NCI-H1048 (cell line): ENCODE measurements around the gene LKAAEAR1.

Experiments
- DNase-seq: peaks from one replicate; lab custom pipeline; 2025; lab: John Stamatoyannopoulos, UW

The LKAAEAR1 gene

DNA sequence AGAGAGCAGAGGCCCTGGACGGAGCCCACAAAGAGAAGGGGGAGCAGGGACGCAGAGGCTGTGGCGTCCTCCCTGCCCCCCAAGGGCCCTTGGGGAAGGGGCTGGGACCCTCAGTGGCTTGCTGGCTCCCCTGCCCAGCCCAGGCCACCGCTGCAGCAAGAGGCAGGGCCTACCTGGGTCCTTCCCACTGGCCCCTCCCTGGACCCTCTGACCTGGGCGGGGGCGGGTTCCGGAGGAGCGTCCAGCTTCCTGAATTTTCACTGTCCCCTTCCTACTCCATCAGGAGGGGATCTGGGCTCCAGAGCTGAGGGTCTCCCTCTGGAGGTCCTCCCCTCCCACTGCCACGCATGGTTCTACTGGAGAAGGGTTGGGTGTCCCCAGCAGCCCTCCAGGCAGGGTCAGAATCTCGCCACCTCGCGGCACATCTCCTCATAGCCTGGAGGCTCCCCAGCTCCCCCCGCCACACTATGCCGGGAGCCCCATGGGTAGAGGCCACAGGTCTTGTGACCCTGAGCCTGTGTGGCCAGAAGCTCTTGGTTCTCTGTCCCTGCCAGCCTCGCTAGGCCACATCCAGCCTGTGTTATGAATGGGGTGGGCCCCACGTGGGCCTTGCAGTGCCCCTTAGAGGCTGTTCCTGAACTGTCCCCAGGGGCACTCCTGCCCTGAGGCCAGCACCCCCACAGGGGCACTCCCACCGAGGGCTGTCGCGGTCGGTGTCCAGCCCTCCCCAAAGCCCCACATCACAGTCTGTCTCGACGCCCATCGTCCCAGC, 33.8 kb downstream of the LKAAEAR1 start:
- DNase-seq = no peak

DNA sequence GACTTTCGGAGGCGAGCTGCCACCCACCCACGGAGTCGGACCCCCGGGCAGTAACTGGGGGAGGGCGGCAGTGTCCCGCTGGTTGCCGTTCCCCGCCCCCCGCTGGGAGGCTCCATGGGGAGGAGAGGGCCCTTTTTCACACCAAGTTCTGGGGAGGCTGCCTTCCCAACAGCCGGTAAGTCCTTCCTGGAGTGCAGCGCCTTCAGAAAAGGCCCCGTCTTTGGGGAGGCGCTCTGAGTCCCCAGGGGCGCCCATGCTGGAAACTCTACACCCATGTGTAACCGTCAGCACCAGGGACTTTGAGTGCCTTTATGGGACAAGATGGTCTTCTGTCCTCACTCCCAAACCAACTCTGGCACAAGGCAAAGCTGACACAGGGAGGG, 34.3 kb downstream of the LKAAEAR1 start:
- DNase-seq = no peak

DNA sequence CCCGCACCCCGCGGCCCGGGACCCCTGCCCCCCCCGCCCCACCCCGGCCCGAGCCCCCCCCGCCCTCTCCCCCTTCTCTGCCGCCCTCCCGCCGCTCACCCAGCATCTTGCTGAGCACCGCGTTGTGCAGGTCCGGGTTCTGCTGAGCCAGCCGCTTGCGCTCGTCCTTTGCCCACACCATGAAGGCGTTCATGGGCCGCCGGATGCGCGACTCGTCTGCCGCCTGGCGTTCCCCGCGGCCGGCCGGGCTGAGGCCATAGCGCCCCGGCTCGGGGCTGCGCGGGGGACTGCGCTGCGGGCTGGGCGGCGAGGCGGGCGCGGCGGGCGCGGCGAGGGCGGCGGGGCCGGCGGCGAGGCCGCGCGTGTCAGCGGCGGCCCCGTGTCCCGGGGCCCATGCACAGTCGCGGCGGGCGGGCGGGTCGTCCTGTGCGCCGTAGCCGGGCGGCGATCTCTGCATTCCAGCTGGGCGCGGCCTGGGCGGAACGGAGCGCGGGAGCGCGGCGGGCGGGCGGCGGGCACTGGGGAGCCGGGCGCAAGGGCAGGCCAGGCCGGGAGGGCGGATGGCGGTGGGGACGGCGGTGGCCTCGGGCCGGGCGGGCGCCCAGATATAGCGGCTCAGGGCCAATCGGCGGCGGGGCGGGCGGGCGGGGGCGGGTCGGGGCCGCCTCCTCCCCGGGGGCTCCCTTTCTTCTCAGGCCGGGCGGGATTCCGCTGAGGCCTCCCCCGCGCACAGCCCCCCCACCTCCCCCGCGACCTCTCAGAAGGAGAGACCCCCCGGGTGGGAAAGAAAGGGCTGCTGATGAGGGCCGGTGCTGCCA, 34.9 kb downstream of the LKAAEAR1 start, which contains the start of gene SOX18:
Gene SOX18, minus strand, starts transcription at position 580 of the 818 bp plus-strand sequence. Its CDS starts 123 bp downstream, at position 457.
- DNase-seq = no peak

DNA sequence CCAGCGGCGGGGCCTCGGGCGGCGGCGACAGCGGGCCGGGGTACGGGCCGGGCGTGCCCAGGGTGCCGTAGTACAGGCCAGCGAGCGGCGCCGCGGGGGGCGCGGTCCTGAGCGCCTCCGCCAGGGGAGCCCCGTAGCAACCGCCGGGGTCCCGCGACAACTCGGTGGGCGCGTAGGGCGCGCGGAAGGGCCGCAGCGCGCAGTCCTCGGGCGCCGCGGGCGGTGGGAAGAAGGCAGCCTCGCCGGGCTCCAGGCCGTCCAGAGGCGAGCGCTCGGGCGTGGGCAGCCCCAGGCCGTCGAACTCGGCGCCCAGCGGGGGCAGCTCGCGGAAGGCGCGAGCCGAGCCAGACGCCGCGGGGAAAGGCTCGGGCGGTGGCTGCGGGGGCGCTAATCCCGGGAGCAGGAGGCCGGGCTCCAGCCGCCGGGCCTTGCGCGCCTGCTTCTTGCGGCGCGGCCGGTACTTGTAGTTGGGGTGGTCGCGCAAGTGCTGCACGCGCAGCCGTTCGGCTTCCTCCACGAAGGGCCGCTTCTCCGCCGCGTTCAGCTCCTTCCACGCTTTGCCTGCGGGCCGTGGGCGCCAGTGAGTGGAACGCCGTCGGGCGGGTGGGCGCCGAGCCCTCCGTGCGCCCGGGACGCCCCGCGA, 35.7 kb downstream of the LKAAEAR1 start:
- DNase-seq = no peak

DNA sequence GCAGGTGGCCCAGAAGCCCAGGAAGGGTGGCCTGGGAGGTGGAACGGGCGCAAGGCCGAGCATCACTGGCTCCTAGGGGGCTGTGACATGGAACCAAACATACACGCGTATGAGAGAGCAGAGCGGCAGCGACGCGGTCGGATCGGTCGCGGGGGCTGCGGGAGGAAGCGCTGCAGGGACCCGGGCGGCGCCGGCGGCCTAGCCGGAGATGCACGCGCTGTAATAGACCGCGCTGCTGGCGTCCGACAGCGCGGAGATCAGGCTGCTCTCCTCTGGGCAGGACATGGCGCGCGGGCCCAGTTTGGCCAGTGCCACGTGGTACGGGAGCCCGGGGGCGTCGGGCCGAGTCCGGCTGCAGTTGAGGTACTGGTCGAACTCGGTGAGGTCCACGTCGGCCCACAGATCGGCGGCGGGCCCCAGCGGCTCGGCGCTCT, 36.2 kb downstream of the LKAAEAR1 start:
- no peak for DNase-seq

DNA sequence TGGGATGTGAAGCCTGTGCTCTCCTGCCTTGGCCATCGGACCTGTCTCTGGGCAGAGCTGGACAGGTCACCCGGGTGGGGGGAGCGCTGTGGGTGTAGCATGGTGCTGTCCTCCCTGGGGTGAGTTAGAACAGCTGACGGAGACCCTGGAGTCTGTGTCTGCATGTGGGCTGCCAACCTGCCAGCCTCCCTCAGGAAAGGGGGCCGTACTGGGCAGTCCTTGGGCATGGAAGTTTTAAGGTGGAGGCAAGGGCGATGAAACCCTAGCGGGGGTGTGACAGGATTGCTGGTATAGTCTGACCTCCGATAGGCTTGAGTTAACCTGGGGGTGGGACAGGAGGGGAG, 37.2 kb downstream of the LKAAEAR1 start:
- no peak for DNase-seq

DNA sequence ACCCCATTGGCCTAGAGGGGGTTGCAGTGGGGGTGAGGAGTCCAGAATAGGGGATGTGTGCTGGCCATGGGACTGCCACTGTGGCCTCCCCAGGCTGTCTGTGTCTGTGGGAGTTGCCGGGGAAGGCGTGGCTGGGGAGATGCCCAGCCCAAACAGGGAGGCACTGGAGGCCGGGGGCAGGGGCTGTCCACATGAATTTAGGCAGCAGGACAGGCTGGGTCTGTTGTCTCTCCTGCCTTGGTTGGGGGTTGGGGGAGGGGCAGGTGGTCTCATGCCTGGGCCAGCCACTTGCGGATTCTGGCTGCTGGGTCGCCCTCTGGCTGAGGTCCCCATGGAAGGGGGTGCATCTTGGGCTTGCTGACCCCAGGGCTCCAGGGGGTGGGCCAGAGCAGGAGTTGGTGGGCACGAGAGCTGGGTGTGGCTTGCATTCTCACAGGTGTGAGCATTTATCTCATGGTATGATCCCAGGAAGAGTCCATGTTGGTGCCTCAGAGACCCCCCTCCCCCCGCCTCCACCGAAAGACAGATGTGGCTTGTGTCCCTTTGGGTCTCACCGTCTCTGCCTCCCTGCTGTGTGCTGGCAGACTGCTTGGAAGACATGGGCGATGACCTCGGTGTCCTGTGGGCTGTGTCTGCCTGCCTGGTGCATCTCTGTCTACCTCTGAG, 38.7 kb downstream of the LKAAEAR1 start:
- no peak for DNase-seq

DNA sequence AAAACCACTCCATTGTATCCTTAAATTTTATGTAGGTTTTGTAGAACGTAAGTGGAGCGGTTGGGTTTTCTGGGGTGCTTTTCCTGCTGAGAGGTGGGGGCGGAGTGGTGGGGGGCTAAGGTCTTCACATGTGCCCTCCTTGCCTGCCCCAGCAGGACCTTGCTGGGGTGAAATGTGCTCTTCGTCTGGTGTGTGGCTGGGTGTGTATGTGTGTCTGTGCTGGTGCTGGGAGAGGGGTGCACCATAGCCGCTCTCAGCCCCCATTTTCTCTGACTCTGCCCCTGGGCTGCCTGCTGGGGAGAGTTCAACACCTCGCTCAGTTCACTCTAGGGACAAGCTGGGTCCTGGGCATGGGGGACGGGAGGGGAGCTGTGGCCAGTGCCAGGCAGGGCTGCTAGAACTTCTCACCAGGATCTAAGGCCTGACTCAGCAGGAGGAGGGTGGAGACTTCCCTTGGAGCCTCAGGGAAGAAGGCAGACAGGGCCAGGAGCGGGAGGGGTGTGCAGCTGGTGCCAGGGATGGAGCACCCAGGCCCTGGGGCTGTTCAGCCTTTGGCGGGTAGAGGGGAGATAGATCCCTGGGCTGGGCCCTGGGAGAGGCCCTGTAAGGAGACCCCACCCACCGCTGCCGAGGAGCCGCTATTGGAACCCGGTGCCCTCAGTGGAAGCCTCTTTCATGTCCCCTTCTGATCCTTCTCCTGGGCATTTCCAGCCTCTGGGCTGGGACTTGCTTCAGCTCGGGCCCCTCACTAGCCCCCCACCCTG, 39.5 kb downstream of the LKAAEAR1 start:
- DNase-seq = no peak

DNA sequence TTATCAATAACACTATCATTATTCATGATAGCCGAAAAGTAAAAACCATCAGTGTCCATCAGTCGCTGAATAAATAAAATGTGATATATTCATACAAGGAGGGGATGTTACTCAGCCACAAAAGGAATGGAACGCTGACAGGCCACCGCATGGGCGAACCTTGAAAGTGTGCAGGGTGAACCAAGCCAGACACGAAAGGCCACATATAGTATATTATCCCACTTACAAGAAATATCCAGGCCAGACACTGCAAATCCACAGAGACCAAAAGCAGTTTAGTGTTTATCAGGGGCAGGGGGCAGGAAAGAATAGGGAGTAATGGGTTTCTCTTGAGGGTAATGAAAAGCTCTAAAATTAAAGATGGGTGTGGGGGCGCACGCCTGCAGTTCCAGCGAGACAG, 40.4 kb downstream of the LKAAEAR1 start:
- no peak for DNase-seq

DNA sequence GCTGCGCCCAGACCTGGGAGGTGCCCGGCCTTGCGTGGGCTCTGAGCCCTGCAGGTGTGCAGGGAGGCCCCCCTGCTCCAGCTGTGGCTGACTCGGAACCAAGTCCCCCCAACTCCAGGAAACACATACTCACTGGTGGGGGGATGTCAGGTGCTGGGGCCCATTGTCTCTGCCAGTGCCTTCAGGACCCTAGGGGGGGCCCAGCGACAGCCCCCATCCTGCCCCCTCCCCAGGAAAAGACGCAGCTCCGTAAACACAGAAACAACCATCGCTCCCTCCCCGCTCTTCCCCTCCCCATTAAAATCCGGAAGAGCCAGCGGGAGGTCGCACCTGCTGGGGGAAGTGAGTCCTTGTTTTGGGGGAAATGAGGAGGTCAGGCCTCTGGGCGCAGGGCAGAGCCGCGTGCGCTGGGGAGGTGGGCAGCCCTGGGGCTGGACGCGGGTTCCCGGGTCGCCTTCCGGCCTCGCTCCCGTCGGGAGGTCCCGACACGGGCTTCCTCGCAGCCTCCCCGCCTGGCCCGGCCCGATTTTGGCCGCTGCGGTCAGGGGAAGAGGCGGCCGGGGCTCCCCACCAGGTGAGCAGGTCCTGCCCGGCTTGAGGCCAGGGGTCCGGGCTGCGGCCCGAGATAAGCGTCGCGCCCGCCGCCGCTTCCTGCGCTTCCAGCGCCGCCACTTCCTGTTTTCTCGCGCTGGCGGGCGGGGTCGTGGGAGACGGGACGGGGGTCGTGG, 42.0 kb downstream of the LKAAEAR1 start:
- DNase-seq = no peak

DNA sequence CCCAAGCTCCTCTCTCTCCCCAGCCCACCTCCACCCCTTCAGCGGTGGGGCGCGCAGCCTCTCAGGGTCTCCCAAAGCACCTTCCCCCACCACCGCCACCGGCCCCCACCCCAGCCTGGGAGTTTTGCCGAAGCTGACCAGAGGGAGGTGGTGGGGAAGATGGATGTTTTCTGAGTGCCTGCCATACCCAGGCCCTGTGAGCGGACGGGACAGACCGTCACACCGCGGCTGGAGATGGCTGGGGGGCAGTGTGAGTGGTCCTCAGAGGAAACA, 42.5 kb downstream of the LKAAEAR1 start:
- no peak for DNase-seq

DNA sequence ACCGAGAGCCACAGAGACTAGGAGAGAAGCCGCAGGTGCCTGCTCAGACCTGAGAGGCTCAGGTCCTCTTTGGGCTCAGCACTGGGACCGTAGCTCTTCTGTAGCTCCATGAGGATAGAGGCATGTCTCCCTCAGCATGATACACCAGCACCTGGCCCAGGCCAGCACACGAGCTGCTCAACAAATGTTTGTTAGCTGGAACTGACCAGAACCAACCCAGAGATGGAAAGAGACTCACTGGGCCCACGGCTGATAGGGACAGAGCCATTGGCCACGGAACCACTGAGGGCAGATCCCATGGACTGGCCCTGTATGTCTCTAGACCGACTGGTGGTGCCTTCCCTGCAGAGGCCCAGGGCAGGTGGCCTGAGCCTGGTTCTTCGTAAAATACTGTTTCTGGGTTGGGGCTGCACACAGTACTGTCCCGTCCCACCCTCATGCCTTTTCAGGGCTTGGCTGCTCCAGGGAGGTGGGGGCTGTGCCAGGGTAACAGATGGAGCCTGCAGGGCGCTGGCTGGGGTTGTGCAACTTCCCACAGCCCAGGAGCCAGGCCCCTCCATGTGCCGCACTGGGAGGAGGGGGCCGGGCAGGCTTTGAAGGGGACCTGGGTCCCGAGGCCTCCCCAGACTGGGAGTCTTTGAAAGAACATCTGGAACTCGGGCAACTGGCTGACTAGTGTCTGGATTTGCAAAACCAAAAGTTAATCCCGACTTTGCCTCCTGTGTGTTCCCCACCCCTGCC, 43.0 kb downstream of the LKAAEAR1 start:
- DNase-seq = no peak

DNA sequence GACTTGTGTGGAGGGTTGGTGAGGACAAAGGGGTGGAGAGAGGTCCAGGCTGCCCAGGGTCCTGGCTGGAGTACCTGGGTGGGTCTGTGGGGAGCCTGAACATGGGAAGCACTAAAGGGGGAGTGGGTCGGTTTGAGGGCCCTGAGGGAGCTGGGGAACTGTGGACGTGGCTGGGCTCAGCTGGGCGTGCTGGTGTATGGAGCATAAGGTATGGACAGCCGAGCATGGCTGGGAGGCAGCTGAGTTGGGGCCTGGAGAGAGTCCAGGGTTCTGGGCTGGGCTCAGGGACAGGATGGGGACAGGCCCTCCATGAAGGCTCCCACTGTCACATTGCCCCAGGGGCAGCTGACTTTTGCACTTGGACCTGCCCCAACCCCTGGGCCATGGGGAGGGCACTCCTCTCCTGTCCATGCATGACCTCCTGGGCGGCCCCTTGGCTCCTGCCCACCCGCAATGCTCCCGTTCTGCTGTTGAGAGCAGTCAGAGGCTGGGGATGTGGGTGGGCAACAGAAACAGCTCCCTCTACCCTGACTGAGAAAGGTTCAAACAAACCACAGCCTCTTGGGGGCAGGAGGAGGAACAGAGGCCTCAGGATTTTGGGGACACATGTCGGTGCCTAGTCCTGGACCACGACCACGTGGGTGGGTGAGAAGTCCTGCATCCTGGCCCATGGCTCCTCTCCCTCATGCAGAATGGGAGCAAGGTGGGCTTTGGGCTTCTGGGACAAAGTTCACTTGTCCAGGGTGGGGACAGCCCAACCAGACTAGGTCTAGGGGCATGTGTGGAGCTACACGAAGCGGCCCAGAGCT, 43.8 kb downstream of the LKAAEAR1 start:
- DNase-seq = no peak

DNA sequence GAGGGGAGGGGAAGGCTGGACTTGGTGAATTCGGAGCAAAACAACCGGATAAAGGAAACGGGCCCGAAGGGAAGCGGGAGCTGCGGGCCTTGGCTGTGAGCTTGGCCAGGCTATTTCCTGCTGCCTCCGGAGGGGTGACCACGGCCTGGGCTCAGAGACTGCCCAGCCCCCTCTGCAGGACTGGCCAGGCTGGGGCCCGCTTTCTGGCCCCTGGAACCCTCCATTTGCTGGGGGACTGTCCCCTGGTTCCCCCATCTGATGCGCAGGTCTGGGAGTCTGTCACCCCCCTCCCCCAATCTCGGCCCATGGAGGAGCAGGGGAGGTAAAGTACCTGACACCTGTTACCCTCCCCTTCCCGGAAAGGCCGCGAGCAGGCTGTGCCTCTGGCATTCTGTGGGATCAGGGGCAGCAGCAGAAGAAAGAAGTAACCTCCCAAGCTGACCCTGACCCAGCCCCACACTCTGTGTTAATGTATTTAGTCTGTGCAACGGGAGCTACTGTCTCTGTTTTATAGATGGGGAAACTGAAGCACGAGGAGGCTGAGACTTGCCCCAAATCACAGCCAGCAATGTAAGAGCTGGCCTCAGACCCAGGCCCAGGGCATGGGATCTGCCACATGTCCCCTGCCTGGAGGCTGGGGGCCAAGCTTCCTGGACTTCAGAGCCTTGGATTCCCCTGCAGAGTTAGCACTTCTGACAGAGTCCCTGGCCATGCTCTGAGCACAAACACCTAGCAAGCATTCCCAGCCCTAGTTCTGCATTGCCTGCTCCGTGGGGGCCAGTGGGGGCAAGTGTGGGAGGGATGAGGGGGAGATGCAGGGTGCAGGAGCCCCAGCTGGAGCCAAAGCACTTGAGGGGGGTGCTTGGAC, 44.7 kb downstream of the LKAAEAR1 start:
- no peak for DNase-seq

DNA sequence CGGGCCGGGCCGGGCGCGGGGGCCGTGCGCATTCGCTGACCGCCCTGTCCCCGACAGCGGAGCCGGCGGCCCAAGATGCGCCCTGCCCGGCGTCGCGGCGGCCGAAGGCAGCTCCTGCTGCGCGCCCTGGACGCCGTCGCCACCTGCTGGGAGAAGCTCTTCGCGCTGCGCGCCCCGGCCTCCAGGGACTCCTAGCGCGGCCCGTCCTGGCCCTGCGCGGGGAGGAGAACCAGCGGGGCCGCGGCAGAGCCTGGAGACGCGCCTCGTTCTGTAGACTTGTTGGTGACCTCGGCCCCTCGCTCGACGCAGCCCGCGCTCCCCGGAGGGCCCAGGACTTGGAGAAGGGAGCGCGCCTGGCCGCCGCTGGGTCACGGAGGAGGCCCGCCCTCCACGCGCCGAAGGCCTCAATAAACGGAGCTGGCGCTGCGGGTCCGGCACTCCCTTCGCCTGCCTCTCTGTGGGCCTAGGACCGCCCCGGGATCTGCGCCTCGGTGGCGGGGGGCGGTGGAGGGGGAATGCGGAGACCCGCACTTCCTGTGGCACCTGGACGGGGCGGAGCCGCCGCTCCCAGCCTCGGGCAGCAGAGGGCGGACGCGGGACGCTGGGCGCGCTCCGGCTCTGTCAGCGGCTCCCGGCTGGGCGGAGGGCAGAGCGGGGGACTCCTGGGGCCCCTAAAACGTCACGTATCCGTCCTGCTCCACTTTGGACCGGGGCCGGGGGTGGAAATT, 45.5 kb downstream of the LKAAEAR1 start:
- DNase-seq = no peak

DNA sequence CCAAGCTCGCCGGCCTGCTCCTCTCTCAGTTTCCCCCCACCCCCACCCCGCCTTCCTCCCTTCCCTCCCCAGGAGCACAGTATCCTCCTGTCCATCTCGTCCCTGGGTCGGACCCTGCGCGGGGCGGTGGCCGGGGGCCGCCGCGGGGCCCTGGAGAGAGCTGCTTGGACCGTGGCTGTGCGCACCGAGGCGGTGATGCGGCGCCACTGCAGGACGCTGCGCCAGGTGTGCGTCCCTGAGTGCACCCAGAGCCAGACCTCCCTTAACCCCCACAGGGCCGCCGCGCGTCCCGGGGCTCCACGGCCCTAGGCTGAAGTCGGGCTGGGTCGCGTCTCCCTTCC, 46.0 kb downstream of the LKAAEAR1 start:
- DNase-seq = no peak

DNA sequence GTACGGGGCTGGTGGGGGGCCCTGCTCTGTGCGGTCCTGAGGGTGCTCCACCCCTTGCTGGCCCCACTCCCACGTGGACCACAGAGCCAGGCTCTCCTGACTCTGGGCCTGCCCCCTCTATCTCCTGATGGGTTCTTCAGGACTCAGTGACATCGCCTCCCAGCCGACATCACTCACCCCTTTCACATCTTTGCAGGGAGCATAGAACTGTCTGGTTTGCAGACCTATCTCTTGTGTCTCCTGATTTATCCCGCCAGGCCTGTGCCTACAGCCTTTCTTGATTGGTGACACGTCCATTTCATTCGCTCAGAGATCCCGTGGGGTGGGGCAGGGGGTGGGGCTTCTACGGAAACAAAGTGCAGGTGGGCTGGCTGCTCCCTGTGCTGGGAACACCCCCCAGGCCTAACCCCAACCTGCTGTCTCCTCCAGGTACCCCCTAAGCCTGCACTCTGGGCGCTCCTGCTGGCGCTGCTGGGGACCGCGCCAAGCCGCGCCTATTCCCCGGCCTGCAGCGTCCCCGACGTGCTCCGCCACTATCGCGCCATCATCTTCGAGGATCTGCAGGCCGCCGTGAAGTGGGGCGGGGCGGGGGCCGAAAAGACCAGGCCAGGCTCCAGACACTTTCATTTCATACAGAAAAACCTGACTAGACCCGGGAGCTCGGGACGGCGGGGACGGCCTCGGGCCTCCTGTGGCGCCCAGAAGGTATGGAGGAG, 46.5 kb downstream of the LKAAEAR1 start:
- no peak for DNase-seq

DNA sequence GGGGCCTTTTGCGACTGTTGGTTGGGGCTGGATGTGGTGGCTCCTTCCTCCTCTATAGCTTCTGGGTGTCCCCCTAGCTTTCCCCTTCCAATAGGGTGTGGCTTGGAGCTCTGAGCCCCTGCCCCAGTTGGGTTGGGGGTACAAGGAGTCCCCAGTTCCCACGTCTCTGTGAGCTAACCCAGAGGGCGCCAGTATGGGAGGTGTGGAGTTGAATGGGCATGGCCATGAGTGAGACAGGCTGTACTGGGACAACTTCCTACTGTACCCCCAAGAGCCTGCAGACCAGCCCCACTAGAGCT, 47.0 kb downstream of the LKAAEAR1 start:
- DNase-seq = no peak
